Stimulated activated CD4-positive, alpha-beta T cell treated with anti-CD3 and anti-CD28 coated beads, Interleukin-2, amount 100 ng/mL, for 48 hours (primary cell): ENCODE measurements around the gene STAP1.

Experiments used
- DNase-seq, 2 donors: peaks; one replicate each; pipeline ENCODE4 v3.0.0-alpha.2; 2020

The STAP1 gene

DNA sequence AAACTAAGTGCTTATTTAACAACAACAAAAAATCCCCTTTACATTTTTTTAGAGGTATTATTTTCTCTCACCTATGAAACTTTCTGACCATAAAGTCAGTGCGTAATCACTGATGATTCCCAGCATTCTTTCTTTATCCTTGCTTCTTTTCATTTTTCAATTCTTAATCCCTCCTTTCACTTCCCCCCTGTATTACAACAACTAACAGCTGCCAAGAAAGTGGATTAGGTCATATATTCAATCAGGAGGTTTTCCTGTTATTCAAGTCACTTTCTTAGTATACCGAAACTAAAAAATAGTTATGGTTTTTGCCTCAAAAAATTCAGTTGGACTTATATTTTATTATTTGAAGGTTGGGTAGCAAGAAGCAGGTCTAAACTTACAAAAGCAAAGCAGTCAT is 2.1 kb upstream of the STAP1 start:
- no peak for DNase-seq

DNA sequence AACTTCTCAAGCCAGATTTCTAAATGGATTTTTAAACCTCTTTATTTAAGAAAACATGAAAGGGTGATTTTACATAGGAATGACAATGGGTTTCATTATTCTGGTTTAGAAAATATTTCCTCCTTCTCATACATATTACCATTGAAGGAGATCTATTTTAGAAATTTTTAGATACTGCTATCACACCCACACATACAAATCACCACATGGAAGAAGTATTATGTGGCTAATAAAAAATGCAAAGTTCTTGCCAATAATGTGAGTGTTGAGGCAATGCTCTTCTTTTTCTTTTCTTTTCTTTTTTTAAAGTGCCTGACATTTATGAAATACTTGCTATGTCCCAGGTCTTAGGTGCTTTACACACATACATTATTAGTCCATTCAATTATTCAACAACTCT is 6.8 kb downstream of the STAP1 start:
- DNase-seq = no peak

- no peak for DNase-seq
These were observed 7.8 kb downstream of the STAP1 start for GRCh38 chr4:67566335-67566734.

- no peak for DNase-seq
These were observed 10.3 kb downstream of the STAP1 start for GRCh38 chr4:67568820-67569219.

DNA sequence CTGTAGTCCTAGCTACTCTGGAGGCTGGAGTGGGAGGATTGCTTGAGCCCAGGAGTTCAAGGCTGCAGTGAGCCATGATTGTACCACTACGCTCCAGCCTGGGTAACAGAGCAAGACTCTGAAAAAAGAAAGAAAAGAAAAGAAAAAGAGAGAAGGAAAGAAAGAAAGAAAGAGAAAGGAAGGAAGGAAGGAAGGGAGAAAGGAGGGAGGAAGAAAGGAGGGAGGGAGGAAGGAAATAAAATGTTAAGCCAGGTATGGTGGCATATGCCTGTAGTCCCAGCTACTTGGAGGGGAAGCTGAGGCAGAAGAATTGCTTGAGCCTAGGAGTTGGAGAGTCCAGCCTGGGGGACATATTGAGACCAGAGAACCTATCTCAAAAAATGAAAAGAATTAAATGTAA is 12.0 kb downstream of the STAP1 start:
- no peak for DNase-seq

DNA sequence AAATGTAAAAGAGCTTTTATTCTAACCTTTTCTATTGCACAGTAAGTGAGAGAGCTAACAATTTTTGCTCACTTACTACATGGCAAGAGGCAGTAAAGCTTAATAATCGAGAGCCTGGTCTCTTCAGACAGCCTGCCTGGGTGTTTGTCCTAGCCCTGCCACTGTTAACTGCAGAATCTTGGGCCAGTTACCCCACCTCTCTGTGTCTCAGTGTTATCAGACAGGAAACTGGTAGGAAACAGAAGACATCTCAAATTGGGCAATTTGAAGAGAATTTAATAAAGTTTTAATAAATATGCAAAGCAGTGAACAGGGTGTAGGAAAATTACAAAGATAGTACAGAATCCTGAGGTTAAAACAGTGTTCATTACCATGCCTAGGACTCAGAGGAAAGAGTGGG is 13.4 kb downstream of the STAP1 start:
- no peak for DNase-seq

DNA sequence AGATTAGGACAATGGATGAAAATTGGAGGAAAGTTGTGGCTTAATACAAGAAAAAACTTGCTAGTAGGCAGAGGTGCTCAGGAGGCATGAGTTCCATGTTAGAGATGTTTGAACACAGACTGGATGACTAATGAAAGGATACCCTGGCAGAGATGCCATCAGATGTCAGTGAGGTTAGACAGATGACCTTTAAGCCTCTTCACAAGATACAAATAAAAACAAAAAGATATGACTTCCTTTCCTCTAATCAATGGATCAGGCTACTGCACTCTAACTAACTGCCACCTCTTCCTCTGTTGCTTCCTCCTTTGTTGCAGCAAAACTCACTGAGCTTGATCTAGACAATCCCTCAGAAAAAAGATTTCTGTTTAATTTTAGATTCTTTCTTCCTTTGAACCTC is 14.7 kb downstream of the STAP1 start:
- no peak for DNase-seq

- DNase-seq = no peak
These were observed 16.9 kb downstream of the STAP1 start for GRCh38 chr4:67575232-67576058.

DNA sequence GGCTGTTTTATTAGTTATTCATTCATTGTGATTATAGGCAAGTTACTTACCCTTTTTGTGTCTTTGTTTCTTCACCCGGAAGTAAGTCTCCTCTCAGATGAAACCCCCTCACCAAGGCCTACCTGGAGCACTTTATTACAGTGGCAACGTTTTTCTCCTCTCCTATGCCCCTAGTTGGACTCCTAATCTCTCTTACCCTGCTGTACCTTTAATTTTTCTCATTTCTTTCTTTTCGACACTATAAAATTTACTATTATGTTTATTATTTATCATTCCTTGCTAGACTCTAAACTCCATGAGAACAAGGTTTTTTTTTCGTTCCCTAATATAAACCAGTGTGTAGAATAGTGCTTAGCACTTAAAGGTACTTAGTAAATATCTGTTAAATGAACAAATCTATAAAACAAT is 17.5 kb downstream of the STAP1 start:
- no peak for DNase-seq

- DNase-seq = no peak
These were observed 18.0 kb downstream of the STAP1 start for GRCh38 chr4:67576538-67576937.

GRCh38 chr4:67580577-67580976 is 22.1 kb downstream of the STAP1 start:
- DNase-seq = no peak

DNA sequence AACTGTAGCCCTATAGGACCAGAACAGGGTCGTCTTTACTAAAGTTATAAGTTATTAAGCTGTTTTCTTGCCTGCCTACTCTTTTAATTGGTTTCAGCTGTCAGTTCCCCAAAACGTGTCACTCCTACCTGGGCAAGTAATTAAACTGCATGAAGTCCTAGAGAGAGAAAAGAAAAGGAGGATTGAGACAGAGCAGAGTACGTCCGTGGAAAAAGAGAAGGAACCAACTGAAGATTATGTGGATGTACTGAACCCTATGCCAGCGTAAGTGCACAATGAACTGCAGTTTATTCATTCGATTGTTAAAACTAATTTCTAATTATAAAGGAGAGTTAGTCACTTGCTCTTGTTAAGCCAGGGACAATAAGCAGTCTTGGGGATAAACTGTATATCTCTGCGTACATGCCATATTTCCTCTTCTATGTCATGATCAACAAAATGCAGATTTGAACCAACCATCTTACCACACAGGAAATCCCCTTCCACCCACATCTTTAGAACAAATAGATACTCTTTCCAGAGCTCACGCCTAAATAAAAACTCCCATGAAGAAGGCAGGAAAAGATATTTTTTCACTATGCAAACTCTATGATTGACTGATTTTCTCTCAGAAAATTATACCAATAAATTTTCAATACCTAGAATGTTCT is 22.8 kb downstream of the STAP1 start:
- DNase-seq = no peak

- DNase-seq = no peak
These were observed 23.4 kb downstream of the STAP1 start for GRCh38 chr4:67581913-67582312.

GRCh38 chr4:67584496-67584895 is 26.0 kb downstream of the STAP1 start:
- no peak for DNase-seq

GRCh38 chr4:67587156-67587555 is 28.6 kb downstream of the STAP1 start:
- DNase-seq = no peak

GRCh38 chr4:67593741-67594175 is 35.2 kb downstream of the STAP1 start:
- no peak for DNase-seq

- no peak for DNase-seq
These were observed 44.9 kb downstream of the STAP1 start for GRCh38 chr4:67603310-67604028.

- DNase-seq = no peak
These were observed 45.5 kb downstream of the STAP1 start for GRCh38 chr4:67604029-67604381.

- no peak for DNase-seq
These were observed 46.2 kb downstream of the STAP1 start for GRCh38 chr4:67604749-67605148.

GRCh38 chr4:67608027-67608426 is 49.5 kb downstream of the STAP1 start:
- no peak for DNase-seq

DNA sequence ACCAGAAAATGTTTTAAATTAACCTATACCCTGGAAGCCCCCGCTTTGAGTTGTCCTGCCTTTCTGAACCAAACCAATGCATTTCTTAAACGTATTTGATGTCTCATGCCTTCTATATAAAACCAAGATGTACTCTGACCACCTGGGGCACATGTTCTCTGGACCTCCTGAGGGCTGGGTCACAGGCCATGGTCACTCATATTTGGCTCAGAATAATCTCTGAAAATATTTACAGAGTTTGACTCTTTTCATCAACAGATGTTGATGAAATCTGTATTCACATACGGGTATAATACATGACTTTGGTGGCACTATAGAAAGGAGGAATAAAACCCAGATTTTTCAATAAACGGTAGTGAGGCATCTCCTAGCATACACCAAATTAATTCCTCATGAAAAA is 55.7 kb downstream of the STAP1 start:
- DNase-seq = no peak

DNA sequence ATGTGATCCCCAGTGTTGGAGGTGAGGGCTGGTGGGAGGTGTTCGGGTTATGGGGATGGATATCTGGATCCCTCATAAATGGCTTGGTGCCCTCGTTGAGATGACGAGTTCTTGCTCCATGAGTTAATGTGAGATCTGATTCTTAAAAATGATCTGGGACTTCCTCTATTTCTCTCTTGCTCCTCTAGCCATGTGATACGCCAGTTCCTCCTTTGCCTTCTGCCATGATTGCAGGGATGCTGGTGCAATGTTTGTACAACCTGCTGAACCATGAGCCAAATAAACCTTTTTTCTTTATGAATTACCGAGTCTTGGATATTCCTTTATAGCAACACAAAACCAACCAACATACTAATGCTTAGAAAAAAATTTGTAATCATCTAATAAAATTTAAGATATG is 56.6 kb downstream of the STAP1 start:
- DNase-seq = no peak

DNA sequence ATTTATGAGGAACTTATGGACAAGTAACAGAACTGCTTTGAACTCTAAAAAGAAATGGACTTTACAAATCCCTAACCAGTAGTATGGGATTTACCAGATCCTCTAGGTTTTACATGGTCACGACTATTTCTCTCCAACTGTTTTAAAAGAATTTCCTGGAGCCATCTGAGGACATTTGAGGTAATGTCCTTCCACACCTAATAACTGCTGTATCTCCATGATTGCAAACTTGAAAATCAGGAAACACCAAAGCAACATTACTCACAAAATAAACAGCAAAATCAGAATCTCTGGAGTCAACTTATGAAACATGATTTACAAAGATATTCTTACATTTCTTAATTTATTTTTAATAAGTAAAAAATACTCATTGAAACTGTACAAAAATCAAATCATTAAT is 58.0 kb downstream of the STAP1 start:
- DNase-seq = no peak

- no peak for DNase-seq
These were observed 66.4 kb downstream of the STAP1 start for GRCh38 chr4:67624939-67625338.
